ENCODE measurements around the gene FRAS1.

The FRAS1 gene

DNA sequence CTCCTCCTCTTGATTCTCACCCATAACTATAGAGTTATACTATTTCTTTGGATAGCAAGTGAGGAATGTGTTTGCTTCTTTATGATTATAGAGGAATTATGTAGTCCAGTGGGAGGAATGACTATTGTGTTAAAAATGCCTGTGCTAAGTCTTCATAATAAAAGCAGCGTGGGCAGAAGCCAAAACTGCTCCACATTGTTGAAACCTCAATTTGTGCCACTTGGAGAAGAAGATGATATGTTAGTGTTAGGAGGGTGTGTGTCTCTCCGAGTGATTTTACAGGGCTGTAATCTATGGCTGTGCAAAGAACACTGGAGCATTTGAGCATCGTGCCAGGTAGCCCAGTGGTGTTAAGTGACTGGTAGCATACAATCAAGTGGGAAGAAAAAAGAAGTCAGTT is 74.3 kb downstream of the FRAS1 start:
- H3K36me3 Mint-ChIP-seq (ENCODE audit: low read depth), result peaks cover 16% of the 10 kb centered on the region
- peaks cover 23% of the 10 kb centered on the region for H3K4me1 Mint-ChIP-seq
- H3K27me3 Mint-ChIP-seq (ENCODE audit: low read depth), result no peaks in the 10 kb centered on the region
- peaks cover 9% of the 10 kb centered on the region for H3K9me3 Mint-ChIP-seq
- peak overlapping the region; percentile 3 to 53 (median 17) for H3K27ac Mint-ChIP-seq
- H3K4me3 Mint-ChIP-seq, result no peak overlapping the region
- TF ChIP-seq, protein P1, sequence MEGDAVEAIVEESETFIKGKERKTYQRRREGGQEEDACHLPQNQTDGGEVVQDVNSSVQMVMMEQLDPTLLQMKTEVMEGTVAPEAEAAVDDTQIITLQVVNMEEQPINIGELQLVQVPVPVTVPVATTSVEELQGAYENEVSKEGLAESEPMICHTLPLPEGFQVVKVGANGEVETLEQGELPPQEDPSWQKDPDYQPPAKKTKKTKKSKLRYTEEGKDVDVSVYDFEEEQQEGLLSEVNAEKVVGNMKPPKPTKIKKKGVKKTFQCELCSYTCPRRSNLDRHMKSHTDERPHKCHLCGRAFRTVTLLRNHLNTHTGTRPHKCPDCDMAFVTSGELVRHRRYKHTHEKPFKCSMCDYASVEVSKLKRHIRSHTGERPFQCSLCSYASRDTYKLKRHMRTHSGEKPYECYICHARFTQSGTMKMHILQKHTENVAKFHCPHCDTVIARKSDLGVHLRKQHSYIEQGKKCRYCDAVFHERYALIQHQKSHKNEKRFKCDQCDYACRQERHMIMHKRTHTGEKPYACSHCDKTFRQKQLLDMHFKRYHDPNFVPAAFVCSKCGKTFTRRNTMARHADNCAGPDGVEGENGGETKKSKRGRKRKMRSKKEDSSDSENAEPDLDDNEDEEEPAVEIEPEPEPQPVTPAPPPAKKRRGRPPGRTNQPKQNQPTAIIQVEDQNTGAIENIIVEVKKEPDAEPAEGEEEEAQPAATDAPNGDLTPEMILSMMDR (IDR thresholded peaks at IDR 0.05; ENCODE audit: unreplicated experiment in 3 of 3), result no peak

DNA sequence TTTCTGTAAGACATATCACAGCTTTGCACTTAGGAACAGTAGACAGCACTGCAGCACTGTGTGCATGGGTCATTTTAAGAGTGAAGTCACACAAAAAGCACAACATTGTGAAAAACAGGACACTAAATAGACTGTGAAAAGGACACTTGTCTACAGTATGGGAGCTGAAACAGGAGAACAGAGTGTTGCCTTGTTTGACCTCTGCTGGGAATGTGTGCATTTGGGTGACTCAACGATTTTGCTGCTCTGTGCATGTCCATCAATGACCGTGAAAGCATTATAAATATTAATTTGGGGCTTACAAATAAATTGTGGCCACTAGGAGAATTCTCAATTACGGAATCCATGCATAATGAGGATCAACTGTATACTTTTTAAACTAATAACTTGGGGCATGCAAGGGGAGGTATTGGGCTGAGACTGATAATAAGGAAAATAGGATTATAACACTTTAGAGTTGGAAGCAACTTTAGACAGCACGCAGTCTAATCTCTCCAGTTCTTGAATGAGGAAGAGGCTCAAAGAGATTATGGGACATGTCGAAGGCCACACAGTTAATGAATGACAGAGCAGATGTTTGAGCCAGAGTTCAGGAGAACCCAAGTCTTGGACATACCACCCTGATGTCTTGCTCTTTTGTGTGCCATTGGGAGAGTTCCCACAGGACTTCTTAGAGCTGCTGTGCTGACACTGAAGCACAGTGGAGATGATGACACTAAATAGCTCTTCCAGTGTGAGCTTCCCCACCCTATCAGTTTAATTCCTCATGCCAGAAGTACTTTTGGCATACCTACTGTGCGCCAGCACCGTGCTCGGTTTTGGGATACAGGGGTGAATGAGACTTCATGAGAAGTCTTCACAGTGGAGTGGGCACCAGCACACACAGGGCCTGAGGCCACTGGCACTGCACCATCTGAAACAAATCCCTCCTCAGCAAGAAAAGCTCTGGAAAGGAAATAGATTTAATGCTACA is 79.3 kb downstream of the FRAS1 start:
- Mint-ChIP-seq H3K4me1 (peaks cover 16% of the 10 kb centered on the region), H3K27me3 (ENCODE audit: low read depth) (no peaks in the 10 kb centered on the region), H3K4me3 (no peak overlapping the region), H3K36me3 (ENCODE audit: low read depth) (peaks cover 9% of the 10 kb centered on the region), H3K27ac (peak overlapping the region in 1 of 3 experiments; percentile 10), H3K9me3 (peaks cover 4% of the 10 kb centered on the region)
- TF ChIP-seq, protein P1 (IDR thresholded peaks at IDR 0.05; ENCODE audit: unreplicated experiment in 3 of 3), result no peak

DNA sequence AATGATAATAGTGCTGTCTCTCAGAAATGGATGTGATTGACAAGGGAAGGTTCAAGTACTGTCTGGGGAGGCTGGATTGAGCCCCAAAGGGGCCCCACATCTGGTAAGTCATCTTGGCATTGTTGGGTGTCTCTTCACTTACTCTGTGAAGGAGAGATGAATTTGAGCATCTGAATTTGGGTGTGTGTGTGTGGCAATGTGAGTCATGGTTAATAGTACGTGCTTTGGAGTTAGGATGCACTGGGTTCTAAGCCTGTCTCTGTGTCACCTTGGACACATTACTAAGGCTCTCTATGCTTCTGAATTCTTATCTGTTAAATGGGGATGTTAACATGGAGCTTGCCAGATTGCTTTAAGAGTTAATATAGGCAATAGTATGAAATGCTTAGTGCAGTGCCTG is 80.4 kb downstream of the FRAS1 start:
- Mint-ChIP-seq H3K27ac (no peak overlapping the region), H3K9me3 (peaks cover 14% of the 10 kb centered on the region), H3K27me3 (ENCODE audit: low read depth) (no peaks in the 10 kb centered on the region)

DNA sequence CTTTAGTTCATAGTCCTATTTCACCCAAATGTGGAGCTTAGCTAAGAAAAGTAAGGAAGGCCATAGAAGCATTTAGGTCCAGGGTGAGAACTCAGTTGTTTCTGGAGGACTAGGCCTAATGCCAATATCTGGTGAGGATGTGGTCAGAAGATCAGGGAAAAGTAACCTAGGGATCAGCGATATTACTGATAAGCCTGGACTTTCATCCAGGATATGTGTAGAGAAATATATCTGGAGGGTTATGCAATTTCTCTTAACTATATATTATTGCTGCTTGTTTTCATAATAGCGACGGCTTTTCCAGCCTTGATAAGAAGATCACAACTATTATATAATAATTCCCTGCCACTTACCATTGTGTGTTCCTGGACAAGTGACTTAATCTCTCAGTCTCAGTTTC is 81.1 kb downstream of the FRAS1 start:
- H3K27ac Mint-ChIP-seq, result no peak overlapping the region
- H3K36me3 Mint-ChIP-seq (ENCODE audit: low read depth), result peaks cover 19% of the 10 kb centered on the region
- peaks cover 16% of the 10 kb centered on the region for H3K9me3 Mint-ChIP-seq
- H3K4me3 Mint-ChIP-seq, result no peak overlapping the region
- no peaks in the 10 kb centered on the region for H3K27me3 Mint-ChIP-seq (ENCODE audit: low read depth)
- TF ChIP-seq, protein P1 (IDR thresholded peaks at IDR 0.05; ENCODE audit: unreplicated experiment in 3 of 3), result no peak
- peaks cover 13% of the 10 kb centered on the region for H3K4me1 Mint-ChIP-seq

More for the DNA sequence above, 80.4 kb downstream of the FRAS1 start:
- peaks cover 17% of the 10 kb centered on the region for H3K36me3 Mint-ChIP-seq (ENCODE audit: low read depth)
- peaks cover 13% of the 10 kb centered on the region for H3K4me1 Mint-ChIP-seq
- no peak overlapping the region for H3K4me3 Mint-ChIP-seq
- TF ChIP-seq, protein P1 (IDR thresholded peaks at IDR 0.05; ENCODE audit: unreplicated experiment in 3 of 3), result no peak

DNA sequence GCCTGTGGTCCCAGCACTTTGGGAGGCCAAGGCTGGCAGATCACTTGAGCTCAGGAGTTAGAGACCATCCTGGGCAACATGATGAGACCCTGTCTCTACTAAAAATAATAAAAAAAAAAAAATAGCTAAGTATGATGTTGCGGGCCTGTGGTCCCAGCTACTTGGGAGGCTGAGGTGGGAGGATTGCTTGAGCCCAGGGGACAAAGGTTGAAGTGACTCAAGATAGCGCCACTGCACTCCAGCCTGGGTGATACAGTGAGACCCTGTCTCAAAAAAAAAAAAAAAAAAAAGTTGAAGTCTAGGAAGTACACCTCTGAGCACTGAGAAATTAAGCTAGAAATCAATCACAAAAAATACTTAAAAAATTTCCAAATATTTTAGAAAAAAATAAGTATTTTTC is 86.5 kb downstream of the FRAS1 start:
- Mint-ChIP-seq H3K27me3 (ENCODE audit: low read depth) (no peaks in the 10 kb centered on the region), H3K27ac (no peak overlapping the region), H3K9me3 (peaks cover 16% of the 10 kb centered on the region), H3K36me3 (ENCODE audit: low read depth) (peaks cover 19% of the 10 kb centered on the region), H3K4me3 (no peak overlapping the region), H3K4me1 (peaks cover 23% of the 10 kb centered on the region)
- TF ChIP-seq, protein P1 (IDR thresholded peaks at IDR 0.05; ENCODE audit: unreplicated experiment in 3 of 3), result no peak

Data from nephron (organoid).